Lung (tissue), 12 donors: ENCODE results near the gene ZNF804B. TPM values are rescaled to one million over a fixed set of nuclear protein-coding genes. Genes with fewer than 3 reads are reported as not detected.

Experiments used
- ATAC-seq: fragments of 200-7000 bp; cut with Tn5 transposase; one replicate; pipeline ENCODE4 v1.9.1; 2020; ENCODE audit warnings: moderate number of reproducible peaks; ENCODE audit not compliant: insufficient read depth, low FRiP score
- DNase-seq, 3 donors: peaks; one replicate each; pipeline ENCODE4 v3.0.0-alpha.2; 2013 to 2017
- H3K27ac ChIP-seq, 2 donors: one replicate each; pipeline ENCODE4 v1.5.1; 2013; ENCODE audit warnings: mild to moderate bottlenecking in 2 of 2, moderate library complexity in 2 of 2, control low read depth in 1 of 2, inconsistent platforms in 1 of 2, low read depth in 1 of 2, low read length in 1 of 2
- H3K27me3 ChIP-seq, 3 donors: one replicate each; pipeline ENCODE4 v1.5.1; 2013; ENCODE audit warnings: low read length in 2 of 3; ENCODE audit not compliant: control insufficient read depth in 3 of 3, insufficient read depth in 3 of 3
- H3K36me3 ChIP-seq, 4 donors: one replicate each; pipeline ENCODE4 v1.5.1; 2013; ENCODE audit warnings: low read length in 4 of 4, mild to moderate bottlenecking in 1 of 4, moderate library complexity in 1 of 4; ENCODE audit not compliant: control insufficient read depth in 4 of 4, insufficient read depth in 4 of 4
- H3K4me1 ChIP-seq, 5 donors: one replicate each; pipeline ENCODE4 v1.5.1; 2013; ENCODE audit warnings: low read length in 5 of 5, mild to moderate bottlenecking in 2 of 5, moderate library complexity in 1 of 5; ENCODE audit not compliant: control insufficient read depth in 5 of 5, insufficient read depth in 5 of 5
- H3K4me3 ChIP-seq: one replicate; pipeline ENCODE4 v1.5.1; 2013; ENCODE audit warnings: mild to moderate bottlenecking, control low read depth, moderate library complexity
- H3K9ac ChIP-seq, 2 donors: one replicate each; pipeline ENCODE4 v1.5.1; 2013; ENCODE audit warnings: low read length in 2 of 2, control low read depth in 1 of 2; ENCODE audit not compliant: insufficient read depth in 1 of 2
- H3K9me3 ChIP-seq, 4 donors: one replicate each; pipeline ENCODE4 v1.5.1; 2013; ENCODE audit warnings: low read length in 3 of 4, mild to moderate bottlenecking in 1 of 4, moderate library complexity in 1 of 4; ENCODE audit not compliant: control insufficient read depth in 4 of 4, insufficient read depth in 3 of 4
- CTCF ChIP-seq: IDR thresholded peaks from 2 replicates; pipeline ENCODE4 v1.5.1; 2012; ENCODE audit warnings: mild to moderate bottlenecking; ENCODE audit errors: control extremely low read depth, extremely low read depth
- WGBS, 2 donors: extraction: QIAGEN DNeasy Blood & Tissue Kit; methylation state at CpG; one replicate each; pipeline ENCODE4 v1.1.7; 2013; 5-methylcytosine and 5-hydroxymethylcytosine counted together
- polyA plus RNA-seq, 2 donors: library from polyadenylated mRNA; stranded (reverse); fragments of 200-250 nt; gene quantifications; one replicate each; pipeline ENCODE4 v1.2.1, GENCODE V29; 2013
- total RNA-seq, 2 donors: library from RNA; depleted of rRNA in 1 of 2; stranded (reverse); fragments of >200 nt in 1 of 2; gene quantifications; one replicate each; pipeline ENCODE4 v1.2.1, GENCODE V29; 2014 to 2021
- donor health status: control.
- donor health status: control.
- donor health status: Bipolar disorder and iron deficiency.
- donor health status: healthy.
- donor health status: DM: yes; HTN: yes; CAD: no.

Gene ZNF804B
- total and polyA plus RNA-seq, 4 donors = not detected

GRCh38 chr7:88928276-88928675, 168.8 kb downstream of the ZNF804B start:
- DNase-seq (peak in 2 of 3 donors; percentile 15 to 47), ATAC-seq (no peak)
- Histone ChIP-seq H3K27ac (no peak overlapping the region), H3K27me3 (no peaks in the 10 kb centered on the region), H3K36me3 (no peaks in the 10 kb centered on the region), H3K4me3 (no peak overlapping the region), H3K4me1 (peaks cover 0 to 5% (median 0%) of the 10 kb centered on the region in 5 donors), H3K9me3 (no peaks in the 10 kb centered on the region), H3K9ac (no peak overlapping the region)
- no peak for TF ChIP-seq CTCF

- H3K36me3 ChIP-seq = no peaks in the 10 kb centered on the region
- H3K4me1 ChIP-seq = peaks cover 0 to 5% (median 0%) of the 10 kb centered on the region in 5 donors
- H3K27me3 ChIP-seq = no peaks in the 10 kb centered on the region
- DNase-seq = no peak
- no peak overlapping the region for H3K9ac ChIP-seq
- ATAC-seq = no peak
- WGBS, 2 donors = 79 to 88% methylated on average over 3 of the region's 3 CpGs
- no peak overlapping the region for H3K4me3 ChIP-seq
- no peak overlapping the region for H3K27ac ChIP-seq
- H3K9me3 ChIP-seq = no peaks in the 10 kb centered on the region
- no peak for TF ChIP-seq CTCF
Measured at GRCh38 chr7:88929719-88930118, 170.2 kb downstream of the ZNF804B start.

- Histone ChIP-seq H3K27ac (no peak overlapping the region), H3K4me3 (no peak overlapping the region), H3K36me3 (no peaks in the 10 kb centered on the region), H3K9ac (no peak overlapping the region), H3K4me1 (no peaks in the 10 kb centered on the region), H3K9me3 (no peaks in the 10 kb centered on the region), H3K27me3 (no peaks in the 10 kb centered on the region)
- no peak for DNase-seq
- no peak for ATAC-seq
- 88 to 90% methylated on average over 5 of the region's 5 CpGs for WGBS, 2 donors
- TF ChIP-seq CTCF = no peak
Measured at GRCh38 chr7:88933285-88933684, 173.8 kb downstream of the ZNF804B start.

DNA sequence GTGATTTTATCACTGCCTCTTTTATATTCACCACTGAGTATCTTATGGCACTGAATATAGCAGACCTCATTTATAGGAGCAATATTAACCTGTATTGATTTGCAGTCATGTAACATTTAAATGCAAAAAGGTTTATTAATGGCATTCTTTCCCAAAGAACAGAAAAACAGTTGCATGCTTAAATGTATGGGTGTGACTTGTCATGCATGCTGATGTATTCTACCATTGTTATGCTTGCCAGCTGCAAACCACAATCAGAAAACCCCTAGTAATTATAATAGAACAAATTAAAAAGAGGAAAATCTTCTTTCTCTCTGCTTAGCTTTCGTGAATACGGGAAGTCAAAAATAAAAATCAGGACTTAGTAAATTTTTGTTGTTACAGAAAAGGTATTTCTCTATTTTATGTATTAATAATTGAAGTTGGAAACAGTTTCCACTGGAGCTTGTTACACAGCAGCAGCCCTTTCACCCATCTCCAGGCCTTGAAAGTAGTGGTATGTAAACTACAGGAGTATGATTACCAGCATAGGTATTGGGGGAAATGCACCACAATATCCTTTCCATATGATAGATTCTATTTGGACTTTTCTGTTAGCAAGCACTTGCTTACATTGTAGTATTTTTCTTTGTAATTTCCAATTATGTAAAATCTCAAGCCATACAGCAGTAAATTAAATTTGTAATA, 183.5 kb downstream of the ZNF804B start:
- H3K27ac ChIP-seq = no peak overlapping the region
- no peaks in the 10 kb centered on the region for H3K4me1 ChIP-seq
- no peaks in the 10 kb centered on the region for H3K9me3 ChIP-seq
- no peaks in the 10 kb centered on the region for H3K27me3 ChIP-seq
- no peak overlapping the region for H3K9ac ChIP-seq
- H3K4me3 ChIP-seq = no peak overlapping the region
- ATAC-seq (no peak), DNase-seq (no peak)
- no peaks in the 10 kb centered on the region for H3K36me3 ChIP-seq
- WGBS, 2 donors = 89 to 93% methylated on average over 2 of the region's 2 CpGs
- no peak for TF ChIP-seq CTCF
